Heart right ventricle (tissue), 16 donors: ENCODE measurements around the gene SLC35F2. TPM values are rescaled to one million over a fixed set of nuclear protein-coding genes. Genes with fewer than 3 reads are reported as not detected.

Source experiments
- ATAC-seq, 8 donors: fragments of 200-7000 bp; cut with Tn5 transposase; one replicate each; pipeline ENCODE4 v1.9.1; 2020; ENCODE audit warnings: mild to moderate bottlenecking in 8 of 8, moderate library complexity in 8 of 8, moderate number of reproducible peaks in 1 of 8
- DNase-seq, 2 donors: peaks; one replicate each; pipeline ENCODE4 v3.0.0-alpha.2; 2020
- H3K27ac ChIP-seq, 10 donors: fragments of 200-600 bp; sonication (generic) in 2 of 10; one replicate each; pipeline versions ENCODE4 v1.5.0 to v1.8.0; 2020 to 2022; ENCODE audit warnings: mild to moderate bottlenecking in 3 of 10
- H3K27me3 ChIP-seq, 7 donors: fragments of 200-600 bp; one replicate each; pipeline ENCODE4 v1.8.0; 2021 to 2022; ENCODE audit warnings: mild to moderate bottlenecking in 2 of 7
- H3K36me3 ChIP-seq, 9 donors: fragments of 200-600 bp; sonication (generic) in 1 of 9; one replicate each; pipeline versions ENCODE4 v1.5.0 to v1.8.0; 2020 to 2022; ENCODE audit warnings: mild to moderate bottlenecking in 2 of 9
- H3K4me1 ChIP-seq, 9 donors: fragments of 200-600 bp; sonication (generic) in 1 of 9; one replicate each; pipeline versions ENCODE4 v1.5.0 to v1.8.0; 2020 to 2022; ENCODE audit warnings: mild to moderate bottlenecking in 4 of 9
- H3K4me3 ChIP-seq, 10 donors: fragments of 200-600 bp; sonication (generic) in 2 of 10; one replicate each; pipeline versions ENCODE4 v1.5.0 to v1.8.0; 2020 to 2022; ENCODE audit warnings: mild to moderate bottlenecking in 7 of 10, moderate library complexity in 2 of 10
- H3K9me3 ChIP-seq, 11 donors: fragments of 200-600 bp in 10 of 11; sonication (generic) in 2 of 11; one replicate each; pipeline versions ENCODE4 v1.5.0 to v1.8.0; 2013 to 2022; ENCODE audit warnings: mild to moderate bottlenecking in 2 of 11, control low read depth in 1 of 11, moderate library complexity in 1 of 11
- CTCF ChIP-seq, 9 donors: fragments of 200-600 bp; sonication (generic) in 2 of 9; IDR thresholded peaks; one replicate each; pipeline versions ENCODE4 v1.5.0 to v1.8.0; 2021 to 2022; ENCODE audit warnings: antibody characterized with exemption in 9 of 9, mild to moderate bottlenecking in 5 of 9, moderate library complexity in 1 of 9
- WGBS, 2 donors: extraction: QIAGEN DNeasy Blood & Tissue Kit; methylation state at CpG; one replicate each; pipeline ENCODE4 v1.1.7; 2013; ENCODE audit warnings: inconsistent platforms in 1 of 2; 5-methylcytosine and 5-hydroxymethylcytosine counted together
- intact Hi-C, 10 donors: fragments of 100-400 bp; cut with DNase I; formaldehyde crosslinking; loops; one replicate each; pipeline versions ENCODE4 v1.11.1 to v1.14.2; 2022
- polyA plus RNA-seq, 2 donors: library from polyadenylated mRNA; stranded (reverse); fragments of 200-250 nt; gene quantifications; one replicate each; pipeline ENCODE4 v1.2.3, GENCODE V29; 2013
- total RNA-seq, 10 donors: library from RNA; stranded (reverse); fragmentation: NEBNext Ultra II Directional in 3 of 10; extraction: Animal tissue kit (Norgen Biotek cat#: 25700) in 3 of 10; gene quantifications; one replicate each; pipeline versions ENCODE4 v1.2.1 to v1.2.4, GENCODE V29; 2021 to 2023
- donor health status: Arrhythmogenic right ventricular cardiomyopathy.
- donor health status: ischemic (EF 13 %, LVEDD 7.1; RV severe dilation, severe dysfunction).
- donor health status: healthy with polysubstance abuse.
- donor health status: DM: no; HTN: yes; CAD: no.
- donor health status: DM: no; HTN: no; CAD: no.
- donor health status: ischemic (EF 25% LVEDD 6.9; RV normal size, moderate dysfunction).
- donor health status: ischemic (EF 25% LVEDD 5.7; RV mildly dilated, moderate dysfunction).
- donor health status: healthy.
- donor health status: DM: yes; HTN: yes; CAD: no.
- donor health status: Ischemic cardiomyopathy.
- donor health status: ischemic (EF 35%, LVEDD 5.7; RV mildly dilated, moderate dysfunction).
- donor health status: nonischemic (EF 11% LVEDD 7.7; RV severe dilation, severe dysfunction).
- donor health status: DM: yes; HTN: yes; CAD: no.
- donor health status: PGD.
- donor health status: ischemic (EF 29% LVEDD 5.4; RV normal size, mild dysfunction).
- donor health status: nonischemic (EF 23%, LVEDD 6.1; RV moderate dilation, normal function).

SLC35F2 gene
- total and polyA plus RNA-seq, 12 donors: 0.40 to 2.0 (median 0.88) TPM

GRCh38 chr11:107791343-107792048 is 67.1 kb downstream of the SLC35F2 start:
- DNase-seq (no peak), ATAC-seq (no peak)
- Histone ChIP-seq H3K27me3 (no peaks in the 10 kb centered on the region), H3K27ac (no peak overlapping the region), H3K9me3 (peaks cover 0 to 8% (median 0%) of the 10 kb centered on the region in 11 donors), H3K36me3 (peaks cover 0 to 5% (median 0%) of the 10 kb centered on the region in 9 donors), H3K4me3 (no peak overlapping the region), H3K4me1 (no peaks in the 10 kb centered on the region)
- intact Hi-C loops: loop anchor here in 1 of 10 donors (10.0 kb wide), 1 partner anchor 63 kb away; the partner anchor contains the start of gene SLC35F2
- 64 to 70% methylated on average over 10 of the region's 10 CpGs for WGBS, 2 donors
- no peak for TF ChIP-seq CTCF (IDR thresholded peaks at IDR 0.05)

DNA sequence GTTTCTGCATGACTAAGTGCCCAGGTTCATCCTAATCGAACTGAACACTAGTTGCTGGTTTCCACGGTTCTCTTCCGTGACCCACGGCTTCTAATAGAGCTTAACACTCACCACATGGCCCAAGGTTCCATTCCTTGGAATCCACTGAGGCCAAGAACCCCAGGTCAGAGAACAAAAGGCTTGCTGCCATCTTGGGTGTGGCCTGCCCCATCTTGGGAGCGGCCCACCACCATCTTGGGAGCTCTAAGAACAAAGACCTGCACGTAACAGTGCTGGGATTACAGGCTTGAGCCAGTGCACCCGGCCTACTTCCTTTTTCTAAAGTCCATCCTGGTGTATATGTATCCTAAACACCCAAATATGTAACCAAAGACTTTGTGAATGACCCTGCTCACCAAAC is 68.8 kb downstream of the SLC35F2 start:
- Histone ChIP-seq H3K4me1 (no peaks in the 10 kb centered on the region), H3K27me3 (no peaks in the 10 kb centered on the region), H3K4me3 (no peak overlapping the region), H3K27ac (no peak overlapping the region), H3K36me3 (peaks cover 0 to 5% (median 0%) of the 10 kb centered on the region in 9 donors), H3K9me3 (peaks cover 0 to 6% (median 0%) of the 10 kb centered on the region in 11 donors)
- WGBS, 2 donors: 92 to 96% methylated on average over 7 of the region's 7 CpGs
- TF ChIP-seq CTCF (IDR thresholded peaks at IDR 0.05): no peak
- no peak for DNase-seq
- intact Hi-C loops: loop anchor here in 1 of 10 donors (10.0 kb wide), 1 partner anchor 65 kb away; the partner anchor contains the start of gene SLC35F2
- ATAC-seq: no peak

- ATAC-seq (no peak), DNase-seq (no peak)
- TF ChIP-seq CTCF (IDR thresholded peaks at IDR 0.05): no peak
- no peaks in the 10 kb centered on the region for H3K27me3 ChIP-seq
- 82 to 94% methylated on average over 5 of the region's 5 CpGs for WGBS, 2 donors
- no peaks in the 10 kb centered on the region for H3K36me3 ChIP-seq
- no peaks in the 10 kb centered on the region for H3K4me1 ChIP-seq
- H3K9me3 ChIP-seq: no peaks in the 10 kb centered on the region
- H3K4me3 ChIP-seq: no peak overlapping the region
- no peak overlapping the region for H3K27ac ChIP-seq
- intact Hi-C loops: no loop called here
Measured at GRCh38 chr11:107787733-107788132, 70.9 kb downstream of the SLC35F2 start.

- no peak overlapping the region for H3K27ac ChIP-seq
- TF ChIP-seq CTCF (IDR thresholded peaks at IDR 0.05): no peak
- H3K4me3 ChIP-seq: no peak overlapping the region
- no peaks in the 10 kb centered on the region for H3K36me3 ChIP-seq
- H3K4me1 ChIP-seq: no peaks in the 10 kb centered on the region
- no peak for ATAC-seq
- no peaks in the 10 kb centered on the region for H3K9me3 ChIP-seq
- 67 to 71% methylated on average over 5 of the region's 5 CpGs for WGBS, 2 donors
- H3K27me3 ChIP-seq: no peaks in the 10 kb centered on the region
- no peak for DNase-seq
- intact Hi-C loops: no loop called here
Measured at GRCh38 chr11:107785401-107785800, 73.2 kb downstream of the SLC35F2 start.
